Uterus (tissue), 4 donors: ENCODE data around the gene MX1. TPM values are rescaled to one million over a fixed set of nuclear protein-coding genes. Genes with fewer than 3 reads are reported as not detected.

ENCODE experiments used
- DNase-seq, 2 donors: peaks; one replicate each; pipeline ENCODE4 v3.0.0-alpha.2; 2019 to 2020
- H3K27ac ChIP-seq, 2 donors: fragments of 200-600 bp; sonication (generic); 1 replicate in 1 of 2; 2 replicates in 1 of 2; pipeline ENCODE4 v1.5.1; 2016 to 2018
- H3K27me3 ChIP-seq, 2 donors: fragments of 200-600 bp; sonication (generic); one replicate each; pipeline ENCODE4 v1.5.1; 2018 to 2019; ENCODE audit warnings: control low read depth in 1 of 2
- H3K36me3 ChIP-seq, 2 donors: fragments of 200-600 bp; sonication (generic); one replicate each; pipeline ENCODE4 v1.5.1; 2019; ENCODE audit warnings: control low read depth in 1 of 2
- H3K4me1 ChIP-seq, 2 donors: fragments of 200-600 bp; sonication (generic); one replicate each; pipeline ENCODE4 v1.5.1; 2018 to 2019; ENCODE audit warnings: control low read depth in 1 of 2
- H3K4me3 ChIP-seq, 2 donors: fragments of 200-600 bp; sonication (generic); 1 replicate in 1 of 2; 2 replicates in 1 of 2; pipeline ENCODE4 v1.5.1; 2018 to 2019; ENCODE audit warnings: mild to moderate bottlenecking in 1 of 2
- H3K9me3 ChIP-seq, 2 donors: fragments of 200-600 bp; sonication (generic); one replicate each; pipeline ENCODE4 v1.5.1; 2019; ENCODE audit warnings: control low read depth in 1 of 2
- CTCF ChIP-seq, 4 experiments: fragments of 200-600 bp in 2 of 4; fragments of 450-650 bp in 2 of 4; sonication (generic) in 2 of 4; IDR thresholded peaks; one replicate each; pipeline ENCODE4 v1.5.1; 2016 to 2019; ENCODE audit warnings: antibody characterized with exemption in 4 of 4, mild to moderate bottlenecking in 2 of 4, moderate library complexity in 1 of 4
- POLR2A ChIP-seq, 2 donors: fragments of 450-650 bp; IDR thresholded peaks; one replicate each; pipeline ENCODE4 v1.6.1; 2016; ENCODE audit warnings: antibody characterized with exemption in 2 of 2, mild to moderate bottlenecking in 1 of 2, moderate library complexity in 1 of 2
- intact Hi-C: fragments of 100-400 bp; cut with DNase I; formaldehyde crosslinking; loops from one replicate; pipeline ENCODE4 v1.15.1; 2023; ENCODE audit warnings: low total_unique reads
- total RNA-seq, 4 donors: library from RNA; depleted of rRNA in 3 of 4; stranded (reverse); fragments of >200 nt in 3 of 4; gene quantifications; one replicate each; pipeline versions ENCODE4 v1.1.0 to v1.2.4, GENCODE V29; 2014 to 2023
- donor health status: DM: yes; HTN: yes; CAD: no.

Gene MX1
- total RNA-seq, 4 donors from 2014 or later: 23.5 to 96.3 (median 33.4) TPM

- H3K4me3 ChIP-seq: no peak overlapping the region
- no peak for DNase-seq
- no peaks in the 10 kb centered on the region for H3K9me3 ChIP-seq
- no peaks in the 10 kb centered on the region for H3K4me1 ChIP-seq
- no peaks in the 10 kb centered on the region for H3K27me3 ChIP-seq
- no peak overlapping the region for H3K27ac ChIP-seq
- no peaks in the 10 kb centered on the region for H3K36me3 ChIP-seq
- intact Hi-C loops: no loop called here
- TF ChIP-seq CTCF (IDR thresholded peaks at IDR 0.05) (no peak), POLR2A (IDR thresholded peaks at IDR 0.05) (no peak)
Measured at GRCh38 chr21:41490330-41490729, 64.3 kb downstream of the MX1 start.

GRCh38 chr21:41491412-41491811, 65.4 kb downstream of the MX1 start:
- H3K27ac ChIP-seq: no peak overlapping the region
- intact Hi-C loops: no loop called here
- no peak for DNase-seq
- no peak overlapping the region for H3K4me3 ChIP-seq
- H3K4me1 ChIP-seq: no peaks in the 10 kb centered on the region
- H3K36me3 ChIP-seq: no peaks in the 10 kb centered on the region
- no peak for TF ChIP-seq POLR2A (IDR thresholded peaks at IDR 0.05)
- no peak for TF ChIP-seq CTCF (IDR thresholded peaks at IDR 0.05)
- H3K27me3 ChIP-seq: no peaks in the 10 kb centered on the region
- H3K9me3 ChIP-seq: no peaks in the 10 kb centered on the region

GRCh38 chr21:41494242-41494641, 68.2 kb downstream of the MX1 start:
- no peaks in the 10 kb centered on the region for H3K27me3 ChIP-seq
- no peak overlapping the region for H3K4me3 ChIP-seq
- no peaks in the 10 kb centered on the region for H3K9me3 ChIP-seq
- DNase-seq: no peak
- H3K36me3 ChIP-seq: no peaks in the 10 kb centered on the region
- H3K4me1 ChIP-seq: no peaks in the 10 kb centered on the region
- intact Hi-C loops: no loop called here
- no peak overlapping the region for H3K27ac ChIP-seq
- TF ChIP-seq POLR2A (IDR thresholded peaks at IDR 0.05): no peak
- TF ChIP-seq CTCF (IDR thresholded peaks at IDR 0.05): no peak

- intact Hi-C loops: no loop called here
- no peaks in the 10 kb centered on the region for H3K9me3 ChIP-seq
- H3K27ac ChIP-seq: no peak overlapping the region
- H3K36me3 ChIP-seq: no peaks in the 10 kb centered on the region
- TF ChIP-seq CTCF (IDR thresholded peaks at IDR 0.05) (no peak), POLR2A (IDR thresholded peaks at IDR 0.05) (no peak)
- H3K4me3 ChIP-seq: no peak overlapping the region
- no peak for DNase-seq
- no peaks in the 10 kb centered on the region for H3K27me3 ChIP-seq
- H3K4me1 ChIP-seq: no peaks in the 10 kb centered on the region
Measured at GRCh38 chr21:41497008-41497407, 71.0 kb downstream of the MX1 start.

GRCh38 chr21:41497788-41498187, 71.7 kb downstream of the MX1 start:
- TF ChIP-seq CTCF (IDR thresholded peaks at IDR 0.05) (no peak), POLR2A (IDR thresholded peaks at IDR 0.05) (no peak)
- Histone ChIP-seq H3K36me3 (no peaks in the 10 kb centered on the region), H3K27ac (no peak overlapping the region), H3K4me1 (no peaks in the 10 kb centered on the region), H3K4me3 (no peak overlapping the region), H3K27me3 (no peaks in the 10 kb centered on the region), H3K9me3 (no peaks in the 10 kb centered on the region)
- intact Hi-C loops: no loop called here
- no peak for DNase-seq
